OCI-LY1 (cell line): ENCODE results near the gene ZMAT1.

Source experiments
- CTCF ChIP-seq: fragments of 200-600 bp; sonication (generic), shearing (Covaris generic); IDR thresholded peaks from 2 replicates; pipeline ENCODE4 v1.5.1; 2017; ENCODE audit warnings: mild to moderate bottlenecking, antibody characterized with exemption, low read length, moderate library complexity, mixed read lengths
- EZH2 ChIP-seq: fragments of 200-600 bp; sonication (generic), shearing (Covaris generic); IDR thresholded peaks from 2 replicates; pipeline ENCODE4 v1.8.0; 2017; ENCODE audit warnings: borderline replicate concordance, mixed run types, mild to moderate bottlenecking, antibody characterized with exemption, low read length, moderate library complexity, mixed read lengths

- TF ChIP-seq EZH2 = no peak
- no peak for TF ChIP-seq CTCF
These were observed 18.8 kb upstream of the ZMAT1 start for GRCh38 chrX:101950581-101950980.
